Gastrocnemius medialis (tissue), 4 donors: Measurements from ENCODE around the gene TMEM61. TPM values are rescaled to one million over a fixed set of nuclear protein-coding genes. Genes with fewer than 3 reads are reported as not detected.

Experiments used
- ATAC-seq, 2 donors: fragments of 150-250 bp; one replicate each; pipeline ENCODE4 v1.9.1; 2016
- DNase-seq, 2 donors: peaks; one replicate each; pipeline ENCODE4 v3.0.0-alpha.2; 2019
- H3K27ac ChIP-seq, 4 donors: fragments of 200-600 bp; sonication (generic); 1 replicate in 1 of 4; 2 replicates in 3 of 4; pipeline ENCODE4 v1.5.1; 2016 to 2018; ENCODE audit warnings: mild to moderate bottlenecking in 2 of 4, moderate library complexity in 1 of 4
- H3K27me3 ChIP-seq, 3 donors: fragments of 200-600 bp; sonication (generic) in 2 of 3; 1 replicate in 1 of 3; 2 replicates in 2 of 3; pipeline versions ENCODE4 v1.5.1 to v1.6.0; 2016 to 2019; ENCODE audit warnings: mild to moderate bottlenecking in 1 of 3, moderate library complexity in 1 of 3
- H3K36me3 ChIP-seq, 2 donors: fragments of 200-600 bp; sonication (generic) in 1 of 2; one replicate each; pipeline ENCODE4 v1.5.1; 2017 to 2018
- H3K4me1 ChIP-seq, 2 donors: fragments of 200-600 bp; sonication (generic) in 1 of 2; one replicate each; pipeline ENCODE4 v1.5.1; 2016 to 2017; ENCODE audit warnings: mild to moderate bottlenecking in 2 of 2
- H3K4me3 ChIP-seq, 4 donors: fragments of 200-600 bp; sonication (generic) in 3 of 4; 1 replicate in 1 of 4; 2 replicates in 3 of 4; pipeline ENCODE4 v1.5.1; 2016 to 2019; ENCODE audit warnings: mild to moderate bottlenecking in 2 of 4
- H3K9me3 ChIP-seq, 3 donors: fragments of 200-600 bp; sonication (generic) in 2 of 3; 1 replicate in 1 of 3; 2 replicates in 2 of 3; pipeline ENCODE4 v1.5.1; 2016 to 2019
- POLR2A ChIP-seq, 2 donors: fragments of 450-650 bp; IDR thresholded peaks; one replicate each; pipeline ENCODE4 v1.6.1; 2017; ENCODE audit warnings: antibody characterized with exemption in 2 of 2, mild to moderate bottlenecking in 2 of 2, moderate library complexity in 2 of 2
- in situ Hi-C, 4 donors: fragments of 200-750 bp; cut with MboI; loops; one replicate each; pipeline versions ENCODE4 v1.15.0 to v1.8.0; 2017; ENCODE audit warnings: low sequenced_read_pairs in 4 of 4
- intact Hi-C: fragments of 100-400 bp; cut with DNase I; formaldehyde crosslinking; loops from one replicate; pipeline ENCODE4 v1.15.1; 2023; ENCODE audit warnings: low total_unique reads
- total RNA-seq, 4 donors: library from RNA; depleted of rRNA; stranded (reverse); fragments of >200 nt; gene quantifications; one replicate each; pipeline versions ENCODE4 v1.1.0 to v1.2.3, GENCODE V29; 2016
- TF ChIP-seq, protein P1 (sequence below), 5 experiments: fragments of 450-650 bp in 3 of 5; fragments of 200-600 bp in 2 of 5; sonication (generic) in 2 of 5; IDR thresholded peaks in 4 of 5; conservative IDR thresholded peaks in 1 of 5; 1 replicate in 4 of 5; 2 replicates in 1 of 5; pipeline ENCODE4 v1.5.1; 2016 to 2019; ENCODE audit warnings: antibody characterized with exemption in 5 of 5, mild to moderate bottlenecking in 3 of 5, moderate library complexity in 3 of 5

Gene TMEM61
- total RNA-seq, 4 donors from 2014 or later = 0.58 TPM; not detected in 3

DNA sequence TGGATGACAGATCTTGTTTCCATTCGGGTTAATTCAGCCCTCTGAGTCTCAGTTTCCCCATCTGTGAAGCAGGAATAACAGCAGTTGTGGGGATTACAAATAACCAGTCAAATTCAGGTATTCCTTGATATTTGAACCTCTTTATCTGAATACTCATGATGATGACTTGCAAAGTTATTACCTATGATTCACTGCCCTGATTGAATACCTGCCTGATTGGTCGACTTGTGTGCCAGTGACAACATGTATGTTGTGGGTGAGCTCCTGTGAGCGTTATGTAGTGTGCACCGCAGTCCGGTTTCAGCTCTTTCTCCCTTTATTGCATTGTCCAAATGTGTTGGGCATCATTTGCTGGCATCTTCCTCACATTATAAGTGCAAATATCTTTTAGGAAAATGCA lies 9.5 kb upstream of the TMEM61 start:
- ATAC-seq = no peak
- no peak for DNase-seq
- in situ Hi-C loops (no loop called here), intact Hi-C loops (no loop called here)
- no peaks in the 10 kb centered on the region for H3K27me3 ChIP-seq
- peaks cover 3 to 13% of the 10 kb centered on the region in 2 donors for H3K4me1 ChIP-seq
- no peaks in the 10 kb centered on the region for H3K9me3 ChIP-seq
- H3K36me3 ChIP-seq = no peaks in the 10 kb centered on the region
- H3K4me3 ChIP-seq = no peak overlapping the region
- no peak overlapping the region for H3K27ac ChIP-seq
- TF ChIP-seq, protein P1, sequence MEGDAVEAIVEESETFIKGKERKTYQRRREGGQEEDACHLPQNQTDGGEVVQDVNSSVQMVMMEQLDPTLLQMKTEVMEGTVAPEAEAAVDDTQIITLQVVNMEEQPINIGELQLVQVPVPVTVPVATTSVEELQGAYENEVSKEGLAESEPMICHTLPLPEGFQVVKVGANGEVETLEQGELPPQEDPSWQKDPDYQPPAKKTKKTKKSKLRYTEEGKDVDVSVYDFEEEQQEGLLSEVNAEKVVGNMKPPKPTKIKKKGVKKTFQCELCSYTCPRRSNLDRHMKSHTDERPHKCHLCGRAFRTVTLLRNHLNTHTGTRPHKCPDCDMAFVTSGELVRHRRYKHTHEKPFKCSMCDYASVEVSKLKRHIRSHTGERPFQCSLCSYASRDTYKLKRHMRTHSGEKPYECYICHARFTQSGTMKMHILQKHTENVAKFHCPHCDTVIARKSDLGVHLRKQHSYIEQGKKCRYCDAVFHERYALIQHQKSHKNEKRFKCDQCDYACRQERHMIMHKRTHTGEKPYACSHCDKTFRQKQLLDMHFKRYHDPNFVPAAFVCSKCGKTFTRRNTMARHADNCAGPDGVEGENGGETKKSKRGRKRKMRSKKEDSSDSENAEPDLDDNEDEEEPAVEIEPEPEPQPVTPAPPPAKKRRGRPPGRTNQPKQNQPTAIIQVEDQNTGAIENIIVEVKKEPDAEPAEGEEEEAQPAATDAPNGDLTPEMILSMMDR (IDR thresholded peaks at IDR 0.05 in 4 of 5, conservative IDR thresholded peaks at IDR 0.05 in 1 of 5) = no peak
- no peak for TF ChIP-seq POLR2A (IDR thresholded peaks at IDR 0.05)

DNA sequence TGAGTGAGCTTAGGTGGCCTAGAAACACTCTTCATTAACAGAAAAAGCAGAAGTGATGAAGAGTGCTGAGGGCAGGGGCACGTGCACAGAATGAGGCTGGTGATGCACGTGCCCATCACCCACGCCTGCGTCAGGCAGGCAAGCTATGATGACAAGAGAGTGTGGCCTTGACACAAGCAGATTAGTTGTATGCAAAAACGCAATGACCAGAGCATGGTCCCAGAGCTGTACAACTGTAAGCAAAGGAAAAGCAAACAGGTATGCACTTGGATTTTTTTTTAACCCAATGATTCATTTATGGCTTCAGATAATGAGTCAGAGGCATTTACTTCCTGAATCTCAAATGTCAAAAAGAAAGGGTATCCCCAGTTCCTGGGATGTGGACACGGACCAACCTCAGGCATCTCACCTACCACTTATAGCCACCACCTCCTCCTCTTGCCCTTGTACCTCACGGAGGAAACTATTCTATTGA lies 9.1 kb upstream of the TMEM61 start:
- ATAC-seq (peak; percentile 57), DNase-seq (no peak)
- H3K27me3 ChIP-seq = no peaks in the 10 kb centered on the region
- in situ Hi-C loops = no loop called here
- no peak overlapping the region for H3K27ac ChIP-seq
- peaks cover 3 to 9% of the 10 kb centered on the region in 2 donors for H3K4me1 ChIP-seq
- H3K4me3 ChIP-seq = no peak overlapping the region
- no peak for TF ChIP-seq POLR2A (IDR thresholded peaks at IDR 0.05)
- TF ChIP-seq, protein P1 (IDR thresholded peaks at IDR 0.05 in 4 of 5, conservative IDR thresholded peaks at IDR 0.05 in 1 of 5) = no peak
- H3K9me3 ChIP-seq = no peaks in the 10 kb centered on the region
- intact Hi-C loops = no loop called here
- H3K36me3 ChIP-seq = no peaks in the 10 kb centered on the region

DNA sequence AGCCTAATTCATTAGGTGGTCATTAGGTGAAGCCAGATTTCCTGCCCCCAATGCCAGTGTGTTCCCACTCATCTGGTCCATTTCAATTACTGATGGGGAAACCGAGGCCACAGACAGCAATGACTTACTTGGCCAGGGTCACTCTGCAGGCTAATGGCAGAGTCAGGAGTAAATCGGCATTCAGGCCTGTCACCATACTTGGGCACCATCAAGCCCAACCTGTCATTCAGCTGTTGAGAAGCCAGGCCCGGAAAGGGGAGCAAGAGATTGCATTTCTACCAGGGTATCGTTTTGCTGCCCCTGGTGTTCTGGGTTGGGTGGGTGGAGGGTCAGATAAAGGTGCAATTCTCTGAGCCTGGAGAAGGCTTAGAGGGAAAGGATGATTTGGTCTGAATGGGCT lies 8.0 kb upstream of the TMEM61 start:
- peak overlapping the region in 1 of 4 donors; percentile 69 for H3K27ac ChIP-seq

DNA sequence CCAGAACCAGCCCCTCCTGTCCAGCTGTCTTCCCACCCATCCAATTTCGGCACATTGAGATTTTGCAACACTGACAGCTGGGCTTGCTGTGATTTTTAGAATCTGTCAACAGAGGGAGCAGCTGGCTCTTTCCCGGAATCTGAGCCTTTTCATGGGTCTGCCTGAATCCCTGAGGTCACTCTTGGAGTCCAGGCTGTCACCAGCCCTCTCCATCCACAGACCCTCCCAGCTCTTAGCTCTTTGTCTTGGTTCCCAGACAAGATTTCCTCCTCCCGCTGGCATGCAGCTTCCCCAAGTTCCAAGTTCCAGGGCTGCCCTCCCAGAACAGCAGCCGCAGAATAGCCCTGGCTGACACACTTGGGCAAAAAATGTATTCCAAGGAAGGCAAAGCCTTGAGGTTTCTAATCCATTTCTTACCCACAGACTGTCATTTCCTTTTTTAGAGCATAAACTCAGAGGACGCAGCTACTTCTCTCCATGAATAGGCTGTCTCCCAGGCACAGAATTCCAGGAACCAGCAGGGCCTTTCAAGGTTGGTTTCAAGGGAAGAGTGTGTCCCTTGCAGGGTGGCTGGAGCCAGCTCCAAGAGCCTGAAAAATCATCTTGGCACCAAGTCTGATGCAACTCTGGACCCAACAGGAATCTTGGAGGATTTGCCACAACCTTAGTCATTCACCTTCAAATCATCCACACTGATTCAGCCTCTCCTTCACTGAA lies 7.1 kb upstream of the TMEM61 start:
- Histone ChIP-seq H3K27ac (peak overlapping the region; percentile 49 to 69 (median 53)), H3K27me3 (no peaks in the 10 kb centered on the region), H3K36me3 (no peaks in the 10 kb centered on the region), H3K4me1 (peaks cover 3 to 9% of the 10 kb centered on the region in 2 donors), H3K9me3 (no peaks in the 10 kb centered on the region), H3K4me3 (no peak overlapping the region)
- ATAC-seq (peak; percentile 87 to 89), DNase-seq (peak; percentile 56 to 67)
- in situ Hi-C loops = no loop called here
- intact Hi-C loops = loop anchor here (1.0 kb wide), 1 partner anchor 23 kb away; no protein-coding TSS in a partner anchor
- TF ChIP-seq POLR2A (IDR thresholded peaks at IDR 0.05) = no peak
- TF ChIP-seq, protein P1 (IDR thresholded peaks at IDR 0.05 in 4 of 5, conservative IDR thresholded peaks at IDR 0.05 in 1 of 5) = peak in 1 of 5 experiments; percentile 24

More for the DNA sequence above, 8.0 kb upstream of the TMEM61 start:
- Histone ChIP-seq H3K4me3 (no peak overlapping the region), H3K27me3 (no peaks in the 10 kb centered on the region), H3K36me3 (no peaks in the 10 kb centered on the region), H3K9me3 (no peaks in the 10 kb centered on the region), H3K4me1 (peaks cover 3 to 9% of the 10 kb centered on the region in 2 donors)
- ATAC-seq = no peak
- intact Hi-C loops (no loop called here), in situ Hi-C loops (no loop called here)
- no peak for TF ChIP-seq POLR2A (IDR thresholded peaks at IDR 0.05)
- TF ChIP-seq, protein P1 (IDR thresholded peaks at IDR 0.05 in 4 of 5, conservative IDR thresholded peaks at IDR 0.05 in 1 of 5) = no peak
- DNase-seq = no peak
